Measurements from ENCODE around the gene MYL10. TPM values are rescaled to one million over a fixed set of nuclear protein-coding genes. Genes with fewer than 3 reads are reported as not detected.

MYL10 gene
- total RNA-seq, 1 donor from 2014 or later, result not detected

DNA sequence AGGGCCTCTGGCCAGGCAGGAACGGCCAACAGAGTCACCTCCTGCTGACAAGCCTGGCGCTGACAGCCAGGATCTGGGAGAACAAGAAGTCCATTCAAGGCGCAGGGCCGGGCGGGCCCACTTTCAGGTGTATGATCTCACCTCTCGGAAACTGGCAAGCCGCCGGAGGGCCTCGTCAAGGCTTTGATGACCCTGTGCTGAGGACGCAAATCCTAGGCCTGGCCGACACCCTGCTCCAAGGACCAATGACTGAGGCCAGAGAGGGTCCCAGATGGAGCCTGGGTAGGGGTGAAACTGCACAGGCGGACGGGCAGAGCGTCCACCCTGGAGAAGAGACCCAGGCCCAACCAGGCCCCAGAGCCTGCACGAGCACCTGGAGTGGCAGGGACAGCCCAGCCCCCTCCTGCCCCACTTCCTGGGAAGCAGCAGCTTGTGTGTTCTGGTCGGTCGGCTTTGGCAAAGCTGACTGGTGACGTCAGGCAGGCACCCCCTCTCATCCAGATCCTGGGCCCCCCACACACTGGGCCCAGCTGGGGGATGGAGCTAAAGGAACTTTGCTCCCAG is 30.6 kb downstream of the MYL10 start:
- intact Hi-C loops (cut with DNase I), result no loop called here
- ATAC-seq, result peak; percentile 78

DNA sequence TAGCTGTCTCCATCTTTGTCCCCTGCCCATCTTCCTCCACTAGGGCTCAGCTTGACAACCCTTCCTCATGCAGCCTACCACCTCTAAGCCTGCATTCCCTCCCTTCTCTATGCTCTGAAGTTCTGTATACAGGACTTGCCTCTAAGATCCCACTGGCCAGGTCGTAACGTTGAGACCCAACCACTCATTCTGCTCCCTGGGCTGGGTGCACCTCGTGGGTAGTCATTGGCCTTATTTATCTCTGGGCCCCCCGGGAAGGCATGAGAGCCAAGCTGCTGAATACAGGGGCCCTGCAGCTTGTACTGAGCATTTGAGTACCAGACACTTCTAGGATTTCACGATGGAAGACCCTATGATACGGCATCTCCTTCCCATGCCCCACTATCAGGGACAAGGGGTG is 31.2 kb downstream of the MYL10 start:
- H3K4me1 ChIP-seq, result peaks cover 15% of the 10 kb centered on the region
- TF ChIP-seq, protein P1, sequence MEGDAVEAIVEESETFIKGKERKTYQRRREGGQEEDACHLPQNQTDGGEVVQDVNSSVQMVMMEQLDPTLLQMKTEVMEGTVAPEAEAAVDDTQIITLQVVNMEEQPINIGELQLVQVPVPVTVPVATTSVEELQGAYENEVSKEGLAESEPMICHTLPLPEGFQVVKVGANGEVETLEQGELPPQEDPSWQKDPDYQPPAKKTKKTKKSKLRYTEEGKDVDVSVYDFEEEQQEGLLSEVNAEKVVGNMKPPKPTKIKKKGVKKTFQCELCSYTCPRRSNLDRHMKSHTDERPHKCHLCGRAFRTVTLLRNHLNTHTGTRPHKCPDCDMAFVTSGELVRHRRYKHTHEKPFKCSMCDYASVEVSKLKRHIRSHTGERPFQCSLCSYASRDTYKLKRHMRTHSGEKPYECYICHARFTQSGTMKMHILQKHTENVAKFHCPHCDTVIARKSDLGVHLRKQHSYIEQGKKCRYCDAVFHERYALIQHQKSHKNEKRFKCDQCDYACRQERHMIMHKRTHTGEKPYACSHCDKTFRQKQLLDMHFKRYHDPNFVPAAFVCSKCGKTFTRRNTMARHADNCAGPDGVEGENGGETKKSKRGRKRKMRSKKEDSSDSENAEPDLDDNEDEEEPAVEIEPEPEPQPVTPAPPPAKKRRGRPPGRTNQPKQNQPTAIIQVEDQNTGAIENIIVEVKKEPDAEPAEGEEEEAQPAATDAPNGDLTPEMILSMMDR (IDR thresholded peaks at IDR 0.05), result no peak
- H3K4me3 ChIP-seq, result no peak overlapping the region
- no peak for ATAC-seq
- DNase-seq, result no peak
- H3K36me3 ChIP-seq, result no peaks in the 10 kb centered on the region
- peaks cover 5% of the 10 kb centered on the region for H3K27me3 ChIP-seq
- H3K9me3 ChIP-seq, result no peaks in the 10 kb centered on the region
- intact Hi-C loops (cut with DNase I), result no loop called here
- peak overlapping the region; percentile 6 for H3K27ac ChIP-seq

More for the DNA sequence above, 30.6 kb downstream of the MYL10 start:
- H3K27me3 ChIP-seq, result peaks cover 5% of the 10 kb centered on the region
- no peak overlapping the region for H3K4me3 ChIP-seq
- peak overlapping the region; percentile 6 for H3K27ac ChIP-seq
- TF ChIP-seq, protein P1 (IDR thresholded peaks at IDR 0.05), result no peak
- peak; percentile 93 for DNase-seq
- H3K4me1 ChIP-seq, result peaks cover 15% of the 10 kb centered on the region
- no peaks in the 10 kb centered on the region for H3K36me3 ChIP-seq
- H3K9me3 ChIP-seq, result no peaks in the 10 kb centered on the region

DNA sequence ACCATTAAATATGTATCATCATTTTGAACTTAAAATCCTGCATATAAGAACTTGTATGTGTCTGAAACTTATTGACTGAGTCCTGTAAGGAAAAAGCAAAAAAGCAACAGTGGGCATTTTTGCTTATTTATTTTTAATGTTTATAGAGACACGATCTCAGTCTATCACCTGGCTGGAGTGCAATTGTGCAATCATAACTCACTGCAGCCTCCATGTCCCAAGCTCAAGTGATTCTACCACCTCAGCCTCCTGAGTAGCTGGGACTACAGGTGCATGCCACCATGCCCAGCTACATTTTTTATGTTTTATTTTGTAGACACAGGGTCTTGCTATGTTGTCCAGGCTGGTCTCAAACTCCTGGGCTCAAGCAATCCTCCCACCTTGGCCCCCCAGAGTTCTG is 32.2 kb downstream of the MYL10 start:
- DNase-seq, result no peak
- H3K36me3 ChIP-seq, result no peaks in the 10 kb centered on the region
- intact Hi-C loops (cut with DNase I), result no loop called here

GRCh38 chr7:101595766-101596537 is 33.1 kb downstream of the MYL10 start:
- Histone ChIP-seq H3K4me1 (peaks cover 10% of the 10 kb centered on the region), H3K27me3 (no peaks in the 10 kb centered on the region), H3K4me3 (no peak overlapping the region), H3K36me3 (no peaks in the 10 kb centered on the region), H3K9me3 (no peaks in the 10 kb centered on the region), H3K27ac (no peak overlapping the region)
- ATAC-seq (no peak), DNase-seq (peak; percentile 1)
- TF ChIP-seq, protein P1 (IDR thresholded peaks at IDR 0.05), result no peak
- intact Hi-C loops (cut with DNase I), result no loop called here

More for the DNA sequence above, 32.2 kb downstream of the MYL10 start:
- Histone ChIP-seq H3K27ac (no peak overlapping the region), H3K4me3 (no peak overlapping the region), H3K4me1 (peaks cover 10% of the 10 kb centered on the region), H3K9me3 (no peaks in the 10 kb centered on the region), H3K27me3 (peaks cover under 1% of the 10 kb centered on the region)
- TF ChIP-seq, protein P1 (IDR thresholded peaks at IDR 0.05), result no peak
- ATAC-seq, result no peak

- H3K4me3 ChIP-seq, result no peak overlapping the region
- intact Hi-C loops (cut with DNase I), result no loop called here
- no peak for ATAC-seq
- no peaks in the 10 kb centered on the region for H3K9me3 ChIP-seq
- H3K27me3 ChIP-seq, result no peaks in the 10 kb centered on the region
- no peak overlapping the region for H3K27ac ChIP-seq
- DNase-seq, result no peak
- no peaks in the 10 kb centered on the region for H3K36me3 ChIP-seq
- peaks cover 10% of the 10 kb centered on the region for H3K4me1 ChIP-seq
- TF ChIP-seq, protein P1 (IDR thresholded peaks at IDR 0.05), result no peak
These were observed 33.9 kb downstream of the MYL10 start for GRCh38 chr7:101595246-101595645.
